ENCODE data around the gene AK1. TPM values are rescaled to one million over a fixed set of nuclear protein-coding genes. Genes with fewer than 3 reads are reported as not detected.
A peak's percentile ranks its signal among the peaks of the same experiment; 100 is the strongest.

Gene AK1
- total and polyA plus RNA-seq, 2 of the 13 experiments (the other 11 are each of a cell fraction or from before 2014, with no cell fraction given) = 19.1 to 32.8 TPM

DNA sequence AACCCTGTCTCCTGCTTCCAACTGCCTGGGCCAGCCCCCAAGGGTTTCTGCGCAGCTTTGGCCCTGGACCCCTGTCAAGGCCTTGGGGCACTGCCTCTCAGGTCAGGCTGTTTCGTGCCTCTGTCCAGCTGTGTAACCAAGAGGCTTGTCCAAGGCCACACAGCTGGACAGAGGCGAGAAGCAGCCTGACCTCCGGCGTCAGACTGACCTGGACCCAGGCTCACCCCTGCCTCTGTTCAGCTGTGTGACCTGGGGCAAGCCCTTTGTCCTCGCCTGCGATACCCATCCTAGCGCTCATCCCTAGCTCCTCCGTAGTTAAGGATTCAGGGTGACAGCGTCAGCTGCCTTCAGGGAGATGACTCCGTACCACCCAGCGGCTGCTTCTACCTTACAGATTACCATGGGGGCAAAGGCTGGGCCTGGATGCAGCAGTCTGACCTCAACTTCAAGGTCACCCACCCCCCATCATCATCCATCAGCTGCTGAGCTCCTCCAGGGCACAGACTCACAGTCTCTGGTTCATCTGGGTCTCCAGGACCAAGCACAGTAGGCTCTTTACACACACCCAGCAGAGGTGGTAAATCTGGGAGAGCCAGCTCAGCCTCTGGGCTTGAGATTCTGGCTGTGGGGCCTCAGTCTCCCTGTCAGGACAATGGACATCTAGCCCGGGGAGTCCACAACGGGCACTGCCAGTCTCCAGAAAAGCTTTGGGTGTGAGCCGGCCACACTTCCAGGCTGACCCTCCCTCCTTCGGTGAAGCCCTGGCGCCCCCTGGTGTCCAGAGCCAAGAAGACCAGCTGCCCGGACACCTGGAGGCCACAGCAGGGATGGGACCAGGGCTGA is 7.9 kb downstream of the AK1 start (continued):
- TF ChIP-seq, protein P1, sequence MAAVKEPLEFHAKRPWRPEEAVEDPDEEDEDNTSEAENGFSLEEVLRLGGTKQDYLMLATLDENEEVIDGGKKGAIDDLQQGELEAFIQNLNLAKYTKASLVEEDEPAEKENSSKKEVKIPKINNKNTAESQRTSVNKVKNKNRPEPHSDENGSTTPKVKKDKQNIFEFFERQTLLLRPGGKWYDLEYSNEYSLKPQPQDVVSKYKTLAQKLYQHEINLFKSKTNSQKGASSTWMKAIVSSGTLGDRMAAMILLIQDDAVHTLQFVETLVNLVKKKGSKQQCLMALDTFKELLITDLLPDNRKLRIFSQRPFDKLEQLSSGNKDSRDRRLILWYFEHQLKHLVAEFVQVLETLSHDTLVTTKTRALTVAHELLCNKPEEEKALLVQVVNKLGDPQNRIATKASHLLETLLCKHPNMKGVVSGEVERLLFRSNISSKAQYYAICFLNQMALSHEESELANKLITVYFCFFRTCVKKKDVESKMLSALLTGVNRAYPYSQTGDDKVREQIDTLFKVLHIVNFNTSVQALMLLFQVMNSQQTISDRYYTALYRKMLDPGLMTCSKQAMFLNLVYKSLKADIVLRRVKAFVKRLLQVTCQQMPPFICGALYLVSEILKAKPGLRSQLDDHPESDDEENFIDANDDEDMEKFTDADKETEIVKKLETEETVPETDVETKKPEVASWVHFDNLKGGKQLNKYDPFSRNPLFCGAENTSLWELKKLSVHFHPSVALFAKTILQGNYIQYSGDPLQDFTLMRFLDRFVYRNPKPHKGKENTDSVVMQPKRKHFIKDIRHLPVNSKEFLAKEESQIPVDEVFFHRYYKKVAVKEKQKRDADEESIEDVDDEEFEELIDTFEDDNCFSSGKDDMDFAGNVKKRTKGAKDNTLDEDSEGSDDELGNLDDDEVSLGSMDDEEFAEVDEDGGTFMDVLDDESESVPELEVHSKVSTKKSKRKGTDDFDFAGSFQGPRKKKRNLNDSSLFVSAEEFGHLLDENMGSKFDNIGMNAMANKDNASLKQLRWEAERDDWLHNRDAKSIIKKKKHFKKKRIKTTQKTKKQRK (IDR thresholded peaks at IDR 0.05; ENCODE audit: low read length) = no peak
- TF ChIP-seq SYNCRIP (IDR thresholded peaks at IDR 0.05; ENCODE audit: insufficient read depth, low read depth, low read length) (no peak), SRSF9 (IDR thresholded peaks at IDR 0.05; ENCODE audit: borderline replicate concordance, insufficient read depth, low read depth, low read length, poor library complexity, severe bottlenecking) (no peak), ZNF275 (CRISPR knock-in tag; IDR thresholded peaks at IDR 0.05; ENCODE audit: borderline replicate concordance) (no peak), ZNF564 (CRISPR knock-in tag; IDR thresholded peaks at IDR 0.05) (no peak), HNRNPUL1 (IDR thresholded peaks at IDR 0.05; ENCODE audit: low read depth, low read length) (no peak), ZNF235 (CRISPR knock-in tag; IDR thresholded peaks at IDR 0.05; ENCODE audit: borderline replicate concordance) (no peak), ZBTB7B (CRISPR knock-in tag; IDR thresholded peaks at IDR 0.05) (0 out of 2 replicates have a peak, but pooled peaks have one; percentile 46), ZNF713 (CRISPR knock-in tag; IDR thresholded peaks at IDR 0.05) (no peak), SPEN (CRISPR knock-in tag; IDR thresholded peaks at IDR 0.05; ENCODE audit: low read depth) (no peak), EZH2 (conservative IDR thresholded peaks at IDR 0.05; ENCODE audit: low read depth, low read length) (no peak), AFF4 (CRISPR knock-in tag; IDR thresholded peaks at IDR 0.05) (no peak), MAX (IDR thresholded peaks at IDR 0.05) (no peak; the same call in 1 of the 2 replicates), KLF11 (CRISPR knock-in tag; IDR thresholded peaks at IDR 0.05) (no peak), SUZ12 (IDR thresholded peaks at IDR 0.05; ENCODE audit: low read depth, low read length) (no peak), MAFG (CRISPR knock-in tag; IDR thresholded peaks at IDR 0.05) (no peak), ZC3H4 (CRISPR knock-in tag; IDR thresholded peaks at IDR 0.05; ENCODE audit: borderline replicate concordance) (no peak), GLMP (CRISPR knock-in tag; IDR thresholded peaks at IDR 0.05; ENCODE audit: borderline replicate concordance) (no peak), EHMT2 (IDR thresholded peaks at IDR 0.05; ENCODE audit: borderline replicate concordance, low read depth, low read length) (no peak)

Data from HepG2 (cell line).